GM21529 (cell line): ENCODE results near the gene GRIK2.

ENCODE experiments used
- ATAC-seq: cut with Tn5 transposase; IDR thresholded peaks from one replicate; pipeline ENCODE4 v1.9.1; 2021; ENCODE audit not compliant: unreplicated experiment

Gene GRIK2

DNA sequence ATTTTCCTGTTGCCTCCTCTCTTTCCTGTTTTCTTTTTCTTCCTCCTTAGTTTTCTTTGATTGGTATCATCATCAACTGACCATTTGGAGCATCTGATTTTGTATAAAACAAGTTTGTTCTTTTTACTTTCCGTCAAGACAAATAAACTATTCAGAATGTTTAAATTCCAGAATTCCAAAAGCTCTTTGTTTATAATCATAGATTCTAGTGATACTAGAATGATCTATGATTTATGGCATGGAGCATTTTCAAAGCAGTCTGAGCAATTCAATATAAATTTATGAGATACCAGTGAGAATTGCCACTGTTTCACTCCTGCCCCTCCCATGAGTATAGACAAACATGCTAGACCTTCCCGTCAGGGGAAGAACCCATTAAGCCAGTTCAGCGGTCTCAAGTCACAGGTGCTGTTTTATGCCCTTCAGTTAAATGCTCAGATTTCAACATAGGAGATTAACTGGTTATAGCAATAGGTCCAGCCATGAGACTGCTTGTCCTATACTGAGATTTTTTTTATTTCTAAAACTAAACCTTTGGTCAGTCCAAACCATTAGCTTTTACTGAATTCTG lies 60.7 kb downstream of the GRIK2 start:
- no peak for ATAC-seq

DNA sequence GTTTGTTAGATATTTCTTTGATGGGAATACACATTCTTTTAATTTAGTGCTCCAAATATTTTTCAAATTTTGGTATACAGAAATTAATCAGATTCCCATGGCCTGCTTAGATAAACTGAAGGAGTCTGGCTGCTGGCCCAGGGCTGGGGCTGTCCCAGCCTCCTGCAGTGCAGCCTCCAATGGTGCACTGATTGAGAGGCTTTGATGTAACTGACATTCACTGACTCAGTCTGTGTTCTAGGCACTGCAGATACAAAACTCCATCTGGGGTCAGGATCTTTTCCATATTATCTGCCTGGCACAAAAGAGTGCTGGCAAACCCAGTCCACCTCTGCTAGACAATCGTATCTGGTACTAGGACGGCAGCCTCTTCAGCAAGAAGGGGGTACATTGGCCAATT lies 64.8 kb downstream of the GRIK2 start:
- ATAC-seq = no peak

GRCh38 chr6:101458826-101459225 lies 65.3 kb downstream of the GRIK2 start:
- no peak for ATAC-seq

GRCh38 chr6:101462576-101462975 lies 69.1 kb downstream of the GRIK2 start:
- ATAC-seq = no peak

DNA sequence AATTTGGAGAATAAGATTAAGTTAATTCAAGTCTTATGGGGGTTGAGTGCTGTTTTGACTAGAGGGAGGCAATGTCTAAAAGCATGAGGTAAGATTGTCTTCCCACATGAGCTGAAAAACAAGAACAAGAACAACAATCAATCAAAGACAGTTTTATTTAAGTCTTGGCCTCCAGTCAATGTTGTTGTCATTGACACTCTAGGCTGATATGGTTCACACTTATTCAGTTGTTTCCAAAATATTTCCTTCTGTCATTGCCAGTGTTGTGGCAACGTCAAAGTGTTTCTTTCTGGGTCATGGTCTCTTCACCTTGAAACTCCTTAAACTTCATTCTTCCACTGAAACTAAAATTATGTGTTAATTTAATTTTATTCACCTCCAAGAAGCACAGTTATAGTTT lies 72.4 kb downstream of the GRIK2 start:
- no peak for ATAC-seq

- ATAC-seq = no peak
Observed at GRCh38 chr6:101477436-101477835, 83.9 kb downstream of the GRIK2 start.

- ATAC-seq = no peak
Observed at GRCh38 chr6:101478891-101479290, 85.4 kb downstream of the GRIK2 start.

GRCh38 chr6:101482606-101483005 lies 89.1 kb downstream of the GRIK2 start:
- ATAC-seq = no peak

DNA sequence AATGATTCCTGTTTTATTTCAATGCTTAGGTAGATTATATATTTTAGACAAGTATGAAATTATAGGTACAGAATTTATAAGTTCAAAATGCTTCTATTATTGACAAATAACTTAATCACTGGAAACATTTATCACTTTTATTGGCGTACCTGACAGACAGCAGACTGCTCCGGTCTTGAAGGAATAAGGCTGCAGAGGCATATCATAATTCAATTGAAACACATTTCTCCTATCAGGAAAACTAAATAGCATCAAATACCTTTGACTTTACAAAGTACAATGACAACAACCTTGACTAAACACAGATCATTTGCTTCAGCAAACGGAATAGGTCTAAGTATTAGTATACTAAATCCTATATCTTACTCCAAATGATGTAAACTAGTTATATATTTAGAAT lies 91.3 kb downstream of the GRIK2 start:
- ATAC-seq = no peak

GRCh38 chr6:101486124-101486523 lies 92.6 kb downstream of the GRIK2 start:
- no peak for ATAC-seq

DNA sequence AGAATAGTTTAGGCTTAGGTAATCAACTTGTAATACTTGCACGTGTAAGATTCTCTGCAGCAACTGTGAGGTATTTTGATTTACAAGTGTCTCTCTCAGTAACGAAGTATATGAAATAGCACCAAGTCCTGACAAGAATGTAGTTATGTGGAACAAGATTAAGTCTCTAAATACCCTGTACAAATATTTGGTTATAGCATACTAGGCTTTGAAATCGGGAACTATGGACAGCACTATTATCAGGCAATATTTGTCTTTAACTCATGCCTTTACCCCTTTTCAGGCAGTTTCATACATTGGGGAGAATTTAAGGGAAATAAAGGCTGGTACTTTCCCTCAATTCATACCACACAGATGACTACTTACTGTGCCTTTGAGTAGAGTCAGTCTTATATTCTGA lies 93.2 kb downstream of the GRIK2 start:
- no peak for ATAC-seq

GRCh38 chr6:101489456-101489855 lies 95.9 kb downstream of the GRIK2 start:
- no peak for ATAC-seq

DNA sequence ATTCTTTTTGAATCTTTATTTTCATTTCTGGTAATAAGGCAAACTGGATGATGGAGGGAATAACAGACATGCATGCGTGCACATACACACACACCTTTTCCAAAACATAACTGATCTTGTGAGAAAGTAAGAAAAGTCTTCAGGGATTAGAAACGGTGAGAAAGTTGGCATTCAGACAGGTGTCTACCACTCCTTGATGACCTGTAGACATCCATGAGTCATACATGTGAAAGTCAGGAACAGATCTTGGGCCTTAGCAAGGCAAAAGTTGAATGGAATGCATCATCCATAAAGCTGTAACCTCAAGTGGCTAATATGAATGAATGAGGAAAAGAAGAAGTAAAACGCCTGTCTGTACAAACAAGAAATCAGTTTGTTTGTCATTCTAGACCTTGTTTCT lies 97.3 kb downstream of the GRIK2 start:
- no peak for ATAC-seq

- no peak for ATAC-seq
Observed at GRCh38 chr6:101502818-101503217, 109.3 kb downstream of the GRIK2 start.

- ATAC-seq = no peak
Observed at GRCh38 chr6:101509536-101509935, 116.0 kb downstream of the GRIK2 start.

DNA sequence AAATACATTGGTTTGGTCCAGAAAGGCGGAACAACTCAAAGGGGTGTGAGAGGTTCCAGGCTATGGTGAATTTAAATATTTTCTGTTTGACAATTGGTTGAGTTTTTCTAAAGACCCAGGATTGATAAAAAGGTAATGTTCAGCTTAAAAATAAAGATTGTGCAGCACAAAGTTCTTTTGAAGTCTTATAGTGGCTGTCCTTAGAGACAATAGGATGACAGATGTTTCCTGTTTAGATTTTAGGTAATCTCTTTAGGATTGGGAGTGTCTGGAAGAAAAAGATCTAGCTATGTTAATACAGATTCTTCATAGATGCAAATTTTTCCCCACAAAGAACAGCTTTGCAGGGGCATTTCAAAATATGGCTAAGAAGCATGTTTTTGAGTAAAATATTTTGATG lies 119.7 kb downstream of the GRIK2 start:
- no peak for ATAC-seq

DNA sequence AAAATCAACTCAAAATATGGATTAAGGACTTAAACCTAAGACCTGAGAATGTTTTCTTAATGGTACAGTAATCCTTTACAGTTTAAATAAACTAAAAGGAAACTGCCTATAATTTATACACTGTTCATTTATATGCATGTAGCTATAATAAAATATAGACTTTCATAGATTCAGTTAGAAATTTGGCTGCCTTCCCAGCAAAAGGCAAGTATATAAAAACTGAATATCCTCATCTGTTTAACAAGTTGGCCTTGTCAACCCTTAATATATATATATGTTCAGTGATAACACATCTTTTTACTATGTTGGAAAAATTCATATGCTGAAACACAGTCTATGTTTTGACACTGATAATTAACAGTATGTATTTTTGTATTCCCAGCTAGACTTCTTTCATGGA lies 123.1 kb downstream of the GRIK2 start:
- no peak for ATAC-seq

DNA sequence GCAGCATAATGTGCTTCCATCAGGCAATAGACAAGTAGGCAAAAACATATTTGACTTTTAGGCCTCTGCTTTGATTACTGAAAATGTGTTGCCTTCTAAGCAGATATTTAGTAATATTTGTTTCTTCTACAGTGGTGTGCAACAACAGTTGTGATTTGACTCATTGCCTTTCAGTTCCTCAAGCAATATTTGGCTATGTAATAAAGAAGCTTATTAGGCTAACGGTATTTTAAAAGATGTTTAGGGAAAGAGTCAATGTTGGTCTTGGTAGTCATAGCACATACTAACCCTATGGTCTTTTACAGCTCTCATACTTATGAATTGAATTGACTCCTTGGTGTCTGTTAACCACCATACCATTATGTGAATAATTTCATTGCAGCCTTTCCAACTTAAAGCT lies 124.1 kb downstream of the GRIK2 start:
- peak; percentile 79 for ATAC-seq

GRCh38 chr6:101522254-101522653 lies 128.7 kb downstream of the GRIK2 start:
- ATAC-seq = no peak

GRCh38 chr6:101527467-101527866 lies 134.0 kb downstream of the GRIK2 start:
- no peak for ATAC-seq

- ATAC-seq = no peak
Observed at GRCh38 chr6:101528801-101529200, 135.3 kb downstream of the GRIK2 start.

- no peak for ATAC-seq
Observed at GRCh38 chr6:101531538-101531937, 138.0 kb downstream of the GRIK2 start.

DNA sequence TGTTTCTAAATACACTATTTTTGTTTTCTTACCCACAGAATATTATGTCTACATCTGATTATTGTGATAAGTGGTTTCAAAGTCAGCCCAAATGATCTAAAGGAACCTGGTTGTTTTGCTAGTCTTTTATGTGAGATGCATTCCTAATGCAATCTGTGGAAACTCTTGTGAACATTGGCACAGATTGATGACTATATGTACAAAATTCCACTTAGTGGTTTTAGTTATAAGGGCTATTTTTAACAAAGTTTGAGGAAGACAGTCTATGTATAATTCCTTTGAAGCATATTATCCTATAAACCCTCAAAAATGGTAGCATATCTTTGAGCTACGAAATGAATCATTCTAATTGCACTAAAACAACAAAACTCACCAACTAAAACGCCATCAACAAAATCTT lies 140.9 kb downstream of the GRIK2 start:
- ATAC-seq = no peak

- no peak for ATAC-seq
Observed at GRCh38 chr6:101534821-101535220, 141.3 kb downstream of the GRIK2 start.
